ENCODE measurements around the gene FA2H. TPM values are rescaled to one million over a fixed set of nuclear protein-coding genes. Genes with fewer than 3 reads are reported as not detected.

The FA2H gene
- total and polyA plus RNA-seq, 2 donors from 2014 or later = 4.2 to 10.3 TPM

DNA sequence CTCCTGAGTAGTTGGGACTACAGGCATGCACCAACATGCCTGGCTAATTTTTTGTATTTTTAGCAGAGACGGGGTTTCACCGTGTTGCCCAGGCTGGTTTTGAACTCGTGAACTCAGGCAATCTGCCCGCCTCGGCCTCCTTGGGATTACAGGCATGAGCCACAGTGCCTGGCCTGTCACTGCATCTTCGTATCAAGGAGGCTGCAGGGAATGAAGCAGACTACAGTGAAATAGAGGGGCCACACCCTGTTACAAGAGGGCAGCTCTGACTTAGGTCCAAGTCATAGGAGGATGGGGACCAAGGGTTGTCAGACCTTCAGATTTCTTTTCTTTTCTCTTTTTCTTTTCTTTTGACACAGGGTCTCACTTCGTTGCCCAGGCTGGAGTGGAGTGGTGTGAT lies 28.7 kb downstream of the FA2H start:
- no peak for TF ChIP-seq CTCF (IDR thresholded peaks at IDR 0.05; ENCODE audit: borderline replicate concordance, extremely low read depth, insufficient read depth)
- intact Hi-C loops (cut with DNase I) = no loop called here
- Histone ChIP-seq H3K36me3 (ENCODE audit: control insufficient read depth in 2 of 3, insufficient read depth in 3 of 3, low read length in 3 of 3) (no peaks in the 10 kb centered on the region), H3K9ac (ENCODE audit: low read length in 3 of 3) (no peak overlapping the region), H3K27me3 (ENCODE audit: control insufficient read depth, insufficient read depth, low read length) (no peaks in the 10 kb centered on the region), H3K4me3 (ENCODE audit: low read length in 3 of 3) (no peak overlapping the region), H3K4me1 (ENCODE audit: control insufficient read depth in 2 of 3, insufficient read depth in 2 of 3, low read depth in 1 of 3, low read length in 3 of 3) (peaks cover 0 to 4% (median 0%) of the 10 kb centered on the region in 3 donors), H3K9me3 (ENCODE audit: control insufficient read depth in 2 of 3, insufficient read depth in 1 of 3, low read length in 3 of 3) (no peaks in the 10 kb centered on the region), H3K27ac (ENCODE audit: low read depth in 2 of 2, low read length in 2 of 2) (no peak overlapping the region)
- DNase-seq (no peak), FAIRE-seq (no peak)

- intact Hi-C loops (cut with DNase I) = no loop called here
- Histone ChIP-seq H3K9me3 (ENCODE audit: control insufficient read depth in 2 of 3, insufficient read depth in 1 of 3, low read length in 3 of 3) (no peaks in the 10 kb centered on the region), H3K4me3 (ENCODE audit: low read length in 3 of 3) (no peak overlapping the region), H3K27me3 (ENCODE audit: control insufficient read depth, insufficient read depth, low read length) (no peaks in the 10 kb centered on the region), H3K4me1 (ENCODE audit: control insufficient read depth in 2 of 3, insufficient read depth in 2 of 3, low read depth in 1 of 3, low read length in 3 of 3) (peaks cover 0 to 6% (median 0%) of the 10 kb centered on the region in 3 donors), H3K36me3 (ENCODE audit: control insufficient read depth in 2 of 3, insufficient read depth in 3 of 3, low read length in 3 of 3) (no peaks in the 10 kb centered on the region), H3K9ac (ENCODE audit: low read length in 3 of 3) (peak overlapping the region in 1 of 3 donors; percentile 40), H3K27ac (ENCODE audit: low read depth in 2 of 2, low read length in 2 of 2) (peak overlapping the region; percentile 61 to 81)
- no peak for DNase-seq
- FAIRE-seq = no peak
- TF ChIP-seq CTCF (IDR thresholded peaks at IDR 0.05; ENCODE audit: borderline replicate concordance, extremely low read depth, insufficient read depth) = no peak
Observed at GRCh38 chr16:74745109-74745615, 29.5 kb downstream of the FA2H start.

GRCh38 chr16:74744566-74744965 lies 30.1 kb downstream of the FA2H start:
- Histone ChIP-seq H3K36me3 (ENCODE audit: control insufficient read depth in 2 of 3, insufficient read depth in 3 of 3, low read length in 3 of 3) (no peaks in the 10 kb centered on the region), H3K9ac (ENCODE audit: low read length in 3 of 3) (peak overlapping the region in 1 of 3 donors; percentile 40), H3K27ac (ENCODE audit: low read depth in 2 of 2, low read length in 2 of 2) (peak overlapping the region; percentile 61 to 81), H3K9me3 (ENCODE audit: control insufficient read depth in 2 of 3, insufficient read depth in 1 of 3, low read length in 3 of 3) (no peaks in the 10 kb centered on the region), H3K4me3 (ENCODE audit: low read length in 3 of 3) (no peak overlapping the region), H3K27me3 (ENCODE audit: control insufficient read depth, insufficient read depth, low read length) (no peaks in the 10 kb centered on the region), H3K4me1 (ENCODE audit: control insufficient read depth in 2 of 3, insufficient read depth in 2 of 3, low read depth in 1 of 3, low read length in 3 of 3) (peaks cover 0 to 6% (median 0%) of the 10 kb centered on the region in 3 donors)
- intact Hi-C loops (cut with DNase I) = no loop called here
- no peak for TF ChIP-seq CTCF (IDR thresholded peaks at IDR 0.05; ENCODE audit: borderline replicate concordance, extremely low read depth, insufficient read depth)
- FAIRE-seq (no peak), DNase-seq (no peak)

Data from kidney (tissue), 14 donors.